Measurements from ENCODE around the gene SLC2A5. TPM values are rescaled to one million over a fixed set of nuclear protein-coding genes. Genes with fewer than 3 reads are reported as not detected.
"Not testable (repeated sequence)": the region's sequence is repeated elsewhere in the genome, so short reads cannot be mapped to it uniquely, and the experiment has no call there.

SLC2A5 gene
- total RNA-seq, 1 donor from 2014 or later: 0.98 TPM

DNA sequence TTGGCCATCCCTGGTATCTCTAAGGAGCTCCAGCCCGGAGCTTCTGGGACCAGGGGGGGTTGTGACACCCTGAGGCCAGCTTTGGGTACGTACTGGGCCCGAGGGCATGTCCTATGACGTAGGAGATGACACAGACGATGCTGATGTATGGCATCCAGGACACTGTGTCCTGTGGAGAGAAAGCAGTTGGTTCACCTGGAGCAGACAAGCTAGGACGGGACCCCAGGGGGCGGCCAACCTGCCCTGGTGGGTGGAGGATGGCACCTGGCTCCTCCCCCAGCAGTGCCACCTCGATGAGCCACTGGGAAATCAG lies 31.1 kb downstream of the SLC2A5 start:
- Histone ChIP-seq H3K4me3 (no peak overlapping the region), H3K4me1 (no peaks in the 10 kb centered on the region), H3K27me3 (no peaks in the 10 kb centered on the region), H3K36me3 (no peaks in the 10 kb centered on the region), H3K9me3 (peaks cover 8% of the 10 kb centered on the region), H3K27ac (no peak overlapping the region)
- ATAC-seq (no peak), DNase-seq (no peak)
- intact Hi-C loops (cut with DNase I): no loop called here
- no peak for TF ChIP-seq CTCF (IDR thresholded peaks at IDR 0.05)

DNA sequence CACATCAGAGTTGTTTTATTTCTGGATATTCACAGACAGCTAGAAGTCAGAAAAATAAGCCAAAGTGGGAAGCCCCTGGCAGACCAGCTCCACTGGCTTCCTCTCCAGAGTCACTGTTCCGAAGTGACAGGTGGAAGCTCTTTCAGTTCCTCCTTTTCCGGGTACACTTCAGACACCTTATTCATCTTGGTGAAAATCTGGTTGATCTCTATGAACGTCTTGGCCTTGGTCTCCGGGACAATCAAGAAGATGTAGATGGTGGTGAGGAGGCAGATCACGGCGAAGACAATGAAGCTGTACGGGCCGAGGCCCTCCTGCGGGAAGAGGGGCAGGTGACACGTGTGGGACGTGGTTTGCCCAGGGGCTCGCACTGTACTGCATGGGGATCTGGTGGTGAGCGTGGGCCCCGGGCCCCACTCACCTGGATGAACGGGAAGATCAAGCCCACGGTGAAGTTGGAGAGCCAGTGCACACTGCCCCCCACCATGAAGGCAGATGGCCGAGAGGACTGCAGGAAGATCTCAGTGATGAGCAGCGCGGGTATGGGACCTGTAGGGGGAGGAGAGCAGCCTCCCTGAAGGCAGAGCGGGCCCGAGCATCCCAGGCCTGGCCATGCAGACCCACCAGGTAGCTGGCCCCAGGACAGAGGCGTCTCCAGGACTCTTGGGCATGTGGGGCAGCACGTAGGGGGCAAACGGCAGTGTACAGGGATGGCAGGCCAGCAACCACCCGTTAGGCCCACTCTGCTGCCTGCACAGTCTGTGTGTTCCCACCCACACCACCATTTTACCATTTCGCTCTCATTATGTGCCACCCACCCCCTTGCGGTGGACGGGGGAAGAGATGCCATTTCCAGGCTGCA lies 31.7 kb downstream of the SLC2A5 start:
- intact Hi-C loops (cut with DNase I): no loop called here
- DNase-seq: peak; percentile 46
- H3K4me1 ChIP-seq: no peaks in the 10 kb centered on the region
- no peak for ATAC-seq
- H3K4me3 ChIP-seq: no peak overlapping the region
- TF ChIP-seq CTCF (IDR thresholded peaks at IDR 0.05): no peak
- H3K36me3 ChIP-seq: no peaks in the 10 kb centered on the region
- H3K9me3 ChIP-seq: peaks cover 8% of the 10 kb centered on the region
- H3K27me3 ChIP-seq: no peaks in the 10 kb centered on the region
- H3K27ac ChIP-seq: no peak overlapping the region

- intact Hi-C loops (cut with DNase I): no loop called here
- DNase-seq (peak; percentile 4), ATAC-seq (no peak)
These were observed 34.2 kb downstream of the SLC2A5 start for GRCh38 chr1:9035226-9035625.

GRCh38 chr1:9033363-9033762 lies 36.1 kb downstream of the SLC2A5 start:
- Histone ChIP-seq H3K4me1 (no peaks in the 10 kb centered on the region), H3K27me3 (no peaks in the 10 kb centered on the region), H3K9me3 (peaks cover 8% of the 10 kb centered on the region), H3K27ac (no peak overlapping the region), H3K4me3 (no peak overlapping the region), H3K36me3 (no peaks in the 10 kb centered on the region)
- intact Hi-C loops (cut with DNase I): no loop called here
- no peak for TF ChIP-seq CTCF (IDR thresholded peaks at IDR 0.05)
- ATAC-seq: no peak
- no peak for DNase-seq

More at GRCh38 chr1:9035226-9035625, 34.2 kb downstream of the SLC2A5 start:
- Histone ChIP-seq H3K27ac (no peak overlapping the region), H3K36me3 (no peaks in the 10 kb centered on the region), H3K9me3 (peaks cover 8% of the 10 kb centered on the region), H3K4me3 (no peak overlapping the region), H3K4me1 (no peaks in the 10 kb centered on the region), H3K27me3 (no peaks in the 10 kb centered on the region)
- no peak for TF ChIP-seq CTCF (IDR thresholded peaks at IDR 0.05)

DNA sequence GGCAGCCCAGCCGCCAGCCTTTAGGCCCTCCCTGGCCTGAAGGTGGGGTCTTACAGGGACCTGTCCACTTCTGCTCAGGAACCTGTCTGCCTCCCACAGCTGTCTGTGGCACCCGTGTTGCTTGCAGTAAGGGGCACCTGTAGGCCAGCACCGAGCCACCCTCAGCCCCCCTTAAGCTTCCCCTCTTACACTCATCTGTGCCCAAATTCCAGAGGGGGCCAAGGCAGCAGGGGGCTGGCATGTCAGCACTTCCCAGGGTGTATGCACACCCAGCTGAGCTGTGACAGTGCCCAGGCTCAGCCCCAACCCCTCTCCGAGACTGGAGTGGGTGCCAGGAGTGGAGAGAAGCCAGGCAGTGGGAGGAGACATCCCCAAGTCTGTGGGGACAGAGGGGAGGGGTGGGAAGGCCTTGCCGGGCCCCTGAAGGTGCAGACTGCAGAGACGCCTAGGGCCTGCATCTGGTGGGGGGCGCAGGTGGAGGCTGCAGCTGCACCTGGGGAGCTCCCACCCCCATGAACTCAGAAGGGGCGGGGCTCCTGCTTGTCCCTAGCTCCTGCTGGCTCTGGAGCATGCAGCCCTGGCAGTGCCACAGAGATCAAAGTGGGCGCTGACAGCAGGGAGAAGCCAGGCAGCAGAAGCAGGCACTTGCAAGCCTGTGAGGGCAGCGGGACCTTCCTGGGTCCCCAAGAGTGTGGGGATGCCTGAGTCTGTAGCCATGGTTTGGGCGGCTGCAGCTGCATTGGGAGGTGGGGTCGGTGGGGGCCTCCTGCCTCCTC lies 37.8 kb downstream of the SLC2A5 start:
- Histone ChIP-seq H3K27me3 (no peaks in the 10 kb centered on the region), H3K4me3 (no peak overlapping the region), H3K4me1 (no peaks in the 10 kb centered on the region), H3K9me3 (peaks cover 8% of the 10 kb centered on the region), H3K36me3 (no peaks in the 10 kb centered on the region), H3K27ac (no peak overlapping the region)
- DNase-seq: peak; percentile 57
- TF ChIP-seq CTCF (IDR thresholded peaks at IDR 0.05): no peak
- ATAC-seq: peak; percentile 24
- intact Hi-C loops (cut with DNase I): no loop called here

- intact Hi-C loops (cut with DNase I); H3K27me3 ChIP-seq; H3K36me3 ChIP-seq; H3K27ac ChIP-seq; H3K4me1 ChIP-seq; H3K9me3 ChIP-seq; DNase-seq; H3K4me3 ChIP-seq; ATAC-seq: not testable (repeated sequence)
These were observed 38.4 kb downstream of the SLC2A5 start for GRCh38 chr1:9031077-9031476.
